Embryonic facial prominence (tissue), 1 donor: ENCODE measurements around the gene INPP4B.

Experiments
- DNase-seq: peaks from one replicate; pipeline ENCODE4 v3.0.0-alpha.2; 2016; ENCODE audit errors: extremely low spot score

The INPP4B gene

DNA sequence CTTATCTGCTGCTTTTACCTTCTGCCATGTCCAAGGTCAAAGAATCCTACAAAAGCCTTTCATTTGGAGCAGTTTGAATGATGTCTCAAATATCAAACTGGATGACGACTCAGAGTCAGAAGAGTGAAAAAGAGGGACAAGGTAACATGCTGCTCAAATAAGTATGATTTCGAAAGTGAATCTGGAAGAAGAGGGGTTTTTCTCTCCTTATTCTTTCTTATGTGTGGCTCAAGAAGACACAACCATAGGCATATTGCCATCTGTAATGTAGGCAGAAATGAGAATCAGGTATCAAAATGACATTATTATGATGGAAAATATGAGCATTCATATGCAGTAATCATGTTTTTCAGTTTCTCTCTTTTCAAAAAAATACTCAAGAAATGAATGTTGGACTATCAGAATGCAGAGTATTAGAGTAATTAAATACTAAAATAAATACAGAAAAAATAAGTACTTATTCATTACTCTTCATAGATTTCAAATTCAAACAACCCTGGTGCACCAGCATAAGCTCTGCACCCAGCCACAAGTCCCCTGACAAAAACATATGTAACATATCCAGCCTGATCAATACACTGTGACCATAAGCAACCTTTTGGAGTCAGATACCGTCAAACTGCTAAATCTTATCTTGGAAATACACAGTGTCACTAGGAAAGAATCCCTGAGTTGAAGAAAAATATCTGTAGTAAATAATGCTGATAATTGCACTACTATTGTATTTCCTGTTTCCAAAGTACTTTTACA lies 468.6 kb downstream of the INPP4B start:
- no peak for DNase-seq

DNA sequence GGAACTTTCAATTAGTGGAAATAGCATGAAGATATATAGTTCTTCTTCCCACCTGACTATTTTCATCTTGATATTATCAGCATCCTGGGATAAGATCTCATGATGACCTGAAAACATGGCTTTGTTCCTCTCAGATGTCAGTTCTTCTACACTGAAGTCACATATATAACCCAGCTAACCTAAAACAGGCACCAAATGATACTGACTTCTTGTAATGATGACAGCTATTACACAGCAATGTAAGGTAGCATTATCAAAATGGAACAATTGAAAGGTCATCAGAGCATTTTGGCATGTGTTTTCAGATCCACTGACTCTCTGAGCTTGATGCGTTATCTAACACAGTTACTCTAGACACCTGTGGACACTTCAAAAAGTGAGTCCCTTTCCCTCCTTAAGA lies 469.9 kb downstream of the INPP4B start:
- DNase-seq: no peak

DNA sequence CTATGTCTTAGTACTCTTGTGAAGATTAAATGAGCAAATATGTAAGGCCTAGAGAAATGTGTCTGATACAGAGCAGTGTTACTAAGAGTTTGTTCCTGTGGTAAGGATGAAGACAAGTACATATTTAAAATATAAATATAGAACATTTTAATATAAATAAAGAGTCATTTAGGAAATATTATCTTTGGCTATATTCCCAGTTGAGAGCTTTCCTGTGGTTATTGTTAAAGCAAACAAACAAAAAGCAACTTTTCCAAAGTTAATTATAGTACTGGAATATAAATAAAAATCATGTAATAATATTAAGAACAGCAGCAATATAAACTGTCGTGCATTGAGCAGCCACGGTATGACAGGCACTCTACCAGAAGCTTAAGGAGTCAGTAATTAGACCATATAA lies 472.5 kb downstream of the INPP4B start:
- no peak for DNase-seq

DNA sequence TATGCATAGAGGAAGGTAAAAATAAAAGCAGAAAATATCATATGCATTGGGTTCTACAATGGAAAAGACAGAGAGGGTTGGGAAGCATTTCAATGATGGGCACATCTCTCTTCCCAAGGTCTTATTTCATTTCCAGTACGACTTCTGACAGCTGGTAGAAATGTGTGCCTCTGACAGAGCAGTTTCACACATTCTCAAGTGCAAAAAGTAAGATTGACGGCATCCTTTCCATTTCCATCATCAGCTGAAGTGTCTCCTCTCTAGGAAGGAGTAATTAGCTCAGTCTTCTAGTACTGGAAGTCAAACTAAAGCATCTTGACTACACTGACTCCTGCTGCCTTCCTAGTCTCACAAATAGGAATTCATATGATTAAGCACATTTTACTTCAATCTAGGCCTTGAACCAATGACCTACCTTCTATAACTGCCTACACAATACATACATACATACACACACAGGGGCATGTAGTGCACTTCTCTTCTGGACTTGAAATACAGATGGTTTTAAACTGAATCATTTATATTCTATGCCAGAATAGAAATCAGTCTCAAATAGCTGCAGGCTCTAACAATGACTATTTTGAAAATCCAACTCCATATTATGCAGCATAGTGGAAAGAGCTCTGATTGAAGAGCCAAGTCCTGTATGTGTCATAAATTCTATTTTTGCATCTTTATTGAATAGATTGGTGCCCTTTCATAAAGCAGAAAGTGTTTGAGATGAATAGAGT lies 473.4 kb downstream of the INPP4B start:
- DNase-seq: no peak

DNA sequence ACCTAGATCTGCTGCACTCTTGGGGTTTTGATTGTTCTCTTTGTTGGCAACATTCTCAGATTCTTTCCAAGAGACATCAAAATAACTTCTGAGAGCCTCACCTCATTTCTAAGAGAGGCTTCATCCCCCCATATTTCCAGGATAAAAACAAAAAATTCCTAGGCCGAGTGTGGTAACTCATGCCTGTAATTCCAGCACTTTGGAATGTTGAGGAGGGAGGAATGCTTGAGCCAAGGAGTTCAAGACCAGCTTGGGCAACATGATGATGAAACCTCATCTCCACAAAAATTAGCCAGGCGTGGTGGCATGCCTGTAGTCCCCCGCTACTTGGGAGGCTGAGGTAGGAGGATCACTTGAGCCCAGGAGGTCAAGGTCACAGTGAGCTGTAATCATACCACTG lies 477.0 kb downstream of the INPP4B start:
- DNase-seq: no peak

DNA sequence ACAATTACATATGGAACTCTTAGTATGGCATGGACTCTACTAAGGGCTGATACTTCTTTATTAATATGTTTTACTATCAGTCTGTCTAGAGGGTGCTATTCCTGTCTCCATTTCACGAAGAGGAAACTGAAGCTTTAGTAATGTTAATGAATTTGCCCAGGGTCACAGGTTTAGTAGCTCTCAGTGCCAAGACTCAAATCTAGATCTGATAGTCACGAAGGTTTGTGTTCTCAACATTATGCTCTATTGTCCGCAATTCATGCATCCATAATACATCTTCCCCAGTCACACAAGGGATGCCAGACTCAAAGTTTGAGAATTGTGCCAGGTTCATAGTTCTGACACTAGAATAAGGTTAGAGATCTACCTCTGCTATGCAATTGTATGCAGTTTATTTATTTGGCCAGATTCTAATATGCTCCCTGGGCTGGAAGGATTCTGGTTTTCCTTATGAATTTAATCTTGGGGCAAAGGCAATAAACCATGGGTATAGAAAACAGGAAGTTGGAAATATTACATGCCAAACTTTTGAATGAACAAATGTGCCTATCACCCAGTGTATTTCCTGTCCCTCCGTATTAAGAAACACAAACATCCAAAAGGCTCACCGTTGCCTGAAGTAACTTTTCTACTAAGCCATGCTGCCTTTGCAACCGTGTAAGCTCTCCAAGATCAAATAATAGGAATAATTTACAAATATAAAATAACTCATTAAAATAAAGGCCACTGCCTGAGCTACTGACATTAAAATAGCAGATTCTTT lies 478.5 kb downstream of the INPP4B start:
- DNase-seq: no peak

DNA sequence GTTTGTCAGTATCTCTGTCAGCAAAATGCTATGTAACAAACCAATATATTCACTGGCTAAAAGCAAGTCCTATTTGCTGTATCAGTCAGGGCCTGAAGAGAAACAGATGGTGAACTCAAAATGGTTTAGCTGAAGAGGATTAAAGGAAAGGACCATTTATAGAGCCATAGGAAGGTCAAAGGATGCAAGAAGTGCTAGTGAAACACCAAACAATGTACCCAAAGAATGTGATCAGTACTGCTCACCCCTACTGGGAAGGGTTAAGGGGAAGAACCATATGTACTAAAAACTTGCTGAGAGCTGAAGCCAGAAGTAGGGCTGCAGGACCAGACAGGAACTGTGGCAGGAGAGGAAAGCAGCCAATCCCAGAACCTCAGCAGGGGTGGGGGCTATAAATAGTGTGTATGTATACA lies 479.3 kb downstream of the INPP4B start:
- DNase-seq: no peak

DNA sequence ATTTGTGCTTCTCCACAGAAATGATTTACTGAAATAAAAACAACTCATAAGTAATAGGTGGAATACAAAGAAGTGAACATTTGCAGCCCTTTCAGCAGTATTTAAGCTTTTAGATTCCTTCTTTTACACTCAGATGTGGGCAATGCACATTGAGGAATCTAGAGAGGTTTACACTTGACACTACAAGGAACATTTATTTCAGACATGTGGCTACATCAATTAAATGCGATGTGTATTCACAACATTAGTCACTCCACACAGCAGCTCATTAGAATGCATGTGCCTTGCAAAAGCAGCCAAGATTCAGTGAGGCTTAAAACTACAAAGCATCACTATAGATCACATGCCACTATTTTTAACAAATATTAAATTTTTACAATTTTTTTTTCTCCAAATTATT lies 480.7 kb downstream of the INPP4B start:
- DNase-seq: no peak

DNA sequence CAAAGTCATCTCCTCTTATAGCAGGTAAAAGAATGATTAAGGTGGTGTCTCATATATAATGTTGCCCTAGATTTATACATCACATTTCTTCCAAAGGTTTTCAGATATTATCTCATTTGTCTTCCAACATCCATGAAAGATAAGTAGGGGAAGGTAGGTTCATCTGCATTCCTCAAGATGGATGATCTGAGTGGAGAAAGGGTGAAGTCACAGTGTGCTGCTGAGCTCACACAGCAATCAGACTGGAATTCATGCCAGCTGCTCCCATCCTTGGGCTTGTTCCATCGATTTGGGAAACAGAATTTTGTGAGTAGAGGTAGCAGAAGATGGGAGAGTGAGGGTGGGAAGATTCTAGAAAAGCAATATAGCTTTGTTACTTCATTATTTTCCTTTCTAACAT lies 482.4 kb downstream of the INPP4B start:
- no peak for DNase-seq

DNA sequence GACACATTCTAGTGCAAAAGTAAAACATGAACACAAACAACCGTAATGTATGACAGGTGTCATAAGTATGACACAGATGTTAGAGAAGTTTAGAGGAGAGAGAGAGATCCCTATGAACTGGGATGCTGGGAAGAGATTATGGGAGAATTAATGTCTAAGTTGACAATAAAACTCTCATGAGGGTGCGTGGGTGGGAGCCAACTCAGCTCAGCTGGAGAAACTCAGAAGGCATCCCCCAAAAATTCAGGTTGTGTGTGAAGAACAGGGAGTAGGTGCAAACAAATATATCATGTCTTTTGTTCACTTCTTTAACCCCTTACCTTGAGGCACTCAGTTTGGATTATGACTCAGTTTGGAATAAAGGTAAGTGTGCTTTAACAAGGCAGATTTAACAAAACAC lies 484.1 kb downstream of the INPP4B start:
- DNase-seq: no peak

DNA sequence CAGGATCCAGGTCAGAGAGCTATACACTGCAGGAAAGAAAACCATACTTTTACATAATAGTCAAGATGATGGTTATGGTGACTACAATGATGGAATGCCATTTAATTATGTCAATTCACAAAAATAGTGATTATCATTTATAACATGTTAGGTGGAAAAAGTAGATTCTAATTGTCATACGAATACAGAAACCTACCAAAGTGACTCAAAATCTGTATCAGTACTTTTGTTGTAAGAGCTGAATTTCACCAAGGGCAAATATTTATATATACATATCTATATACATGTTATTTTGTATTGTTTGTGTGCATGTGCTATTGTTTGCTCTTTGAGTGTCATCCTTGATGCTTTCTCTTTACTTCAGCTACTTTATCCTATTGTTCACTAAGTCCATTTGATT lies 485.4 kb downstream of the INPP4B start:
- no peak for DNase-seq

DNA sequence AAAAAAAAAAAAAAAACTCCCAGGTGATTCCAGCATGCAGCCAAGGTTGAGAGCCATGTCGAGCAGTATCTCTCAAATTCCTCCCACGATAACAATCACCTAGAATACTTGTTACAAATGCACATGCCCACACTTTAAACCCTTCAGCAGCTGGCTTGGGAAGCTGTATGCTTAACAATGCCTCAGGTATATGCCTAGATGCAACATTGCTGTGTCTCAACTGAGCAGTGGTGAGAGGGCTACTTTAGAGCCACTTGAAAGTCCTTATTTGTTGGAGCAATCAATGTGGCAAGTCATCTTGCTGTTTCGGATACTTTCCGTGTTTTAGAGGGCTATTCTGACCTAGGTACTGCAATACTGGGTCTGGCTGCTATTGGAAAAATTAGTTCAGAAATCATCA lies 487.4 kb downstream of the INPP4B start:
- no peak for DNase-seq

DNA sequence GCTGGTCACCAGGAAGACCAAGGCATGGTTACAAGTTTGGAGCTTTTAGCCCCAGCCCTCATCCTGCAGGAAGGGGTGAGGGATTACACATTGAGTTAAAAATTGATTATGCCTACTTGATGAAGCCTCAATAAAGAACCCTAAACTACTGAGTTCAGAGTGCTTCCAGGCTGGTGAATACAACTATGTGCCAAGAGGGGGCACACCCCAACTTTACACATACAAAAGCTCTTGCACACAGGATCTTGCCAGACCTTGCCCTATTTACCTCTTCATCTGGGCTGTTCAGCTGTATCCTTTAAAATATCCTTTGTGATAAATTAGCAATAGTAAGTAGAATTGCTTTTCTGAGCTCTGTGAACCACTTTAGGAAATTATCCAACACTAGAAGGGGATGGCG lies 489.3 kb downstream of the INPP4B start:
- no peak for DNase-seq

DNA sequence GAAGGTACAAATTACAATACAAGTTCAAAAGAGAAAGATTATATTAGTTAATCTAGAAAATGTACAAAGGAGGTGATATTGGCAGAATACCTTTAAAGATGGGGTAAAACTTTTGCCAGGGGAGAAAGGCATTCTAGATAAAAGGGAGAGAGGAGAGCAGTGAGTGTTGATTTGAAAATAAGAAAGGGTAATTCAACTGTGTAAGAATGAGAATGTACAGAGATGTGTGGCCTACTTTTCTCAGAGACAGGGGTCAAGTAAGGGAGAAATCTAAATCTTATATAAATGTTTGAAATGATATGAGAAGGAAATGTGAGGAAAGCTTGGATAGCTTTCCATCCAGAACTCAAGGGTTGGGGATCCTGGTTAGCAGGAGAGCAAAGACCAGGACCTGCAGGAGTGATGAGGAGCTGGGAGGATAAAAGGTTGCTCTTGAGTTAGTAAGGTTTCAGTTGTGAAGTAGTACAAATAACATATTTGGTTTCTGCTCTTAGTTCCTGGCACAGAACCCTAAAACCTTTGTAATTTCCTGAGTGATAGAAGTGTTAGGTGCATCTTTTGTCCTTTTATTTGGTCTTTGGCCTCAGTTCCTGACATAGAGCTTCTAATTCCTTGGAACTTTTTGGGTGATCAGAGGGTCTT lies 489.9 kb downstream of the INPP4B start:
- DNase-seq: no peak

DNA sequence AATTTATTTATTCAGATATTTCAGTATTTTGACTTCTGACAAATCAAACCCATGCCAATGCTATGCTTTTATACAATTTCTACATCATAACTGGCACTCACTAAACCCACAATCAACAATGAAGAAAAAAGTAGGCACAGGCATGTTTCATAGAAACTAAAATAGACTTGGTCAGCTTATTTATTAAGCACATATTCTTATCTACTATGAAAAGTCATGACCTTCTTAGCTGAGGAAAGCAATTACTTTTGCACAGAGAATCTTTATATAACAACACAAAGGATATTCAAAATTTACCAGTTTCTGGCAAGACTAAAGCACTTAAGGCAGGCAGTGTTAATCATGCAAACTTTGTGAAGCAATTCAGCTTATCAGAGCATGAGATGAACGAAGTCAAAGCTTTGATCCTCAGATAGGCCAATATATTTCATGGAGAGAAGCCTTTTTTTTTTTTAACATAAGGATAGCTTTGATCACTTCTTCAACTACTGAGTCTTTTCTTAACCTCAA lies 490.6 kb downstream of the INPP4B start:
- no peak for DNase-seq

DNA sequence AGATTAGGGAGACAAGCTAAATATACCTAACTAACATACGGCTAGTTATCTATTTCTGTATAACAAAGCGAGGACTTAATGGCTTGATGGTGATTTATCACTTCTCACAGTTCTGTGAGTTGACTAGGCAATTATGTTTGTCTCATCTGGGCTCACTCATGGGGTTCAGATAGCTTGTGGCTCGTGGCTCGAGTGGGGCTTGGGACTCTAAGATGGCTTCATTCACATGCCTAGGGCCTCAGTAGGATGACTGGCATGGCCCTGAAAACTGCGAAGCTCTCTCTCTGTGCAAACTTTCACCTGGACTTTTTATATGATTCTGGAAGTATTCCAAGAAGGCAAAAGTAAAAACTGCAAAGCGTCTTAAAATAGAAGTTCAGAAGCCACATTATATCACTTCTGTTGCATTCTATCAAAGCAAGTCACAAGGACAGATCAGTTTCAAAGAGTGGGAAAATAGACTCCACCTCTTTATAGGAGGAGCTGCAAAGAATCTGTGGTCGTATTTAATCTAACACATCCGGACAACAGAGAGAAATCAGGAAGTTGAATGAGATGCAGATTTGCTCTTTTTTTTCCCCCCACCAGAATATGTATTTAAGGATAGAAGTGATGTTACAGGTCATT lies 491.2 kb downstream of the INPP4B start:
- no peak for DNase-seq

DNA sequence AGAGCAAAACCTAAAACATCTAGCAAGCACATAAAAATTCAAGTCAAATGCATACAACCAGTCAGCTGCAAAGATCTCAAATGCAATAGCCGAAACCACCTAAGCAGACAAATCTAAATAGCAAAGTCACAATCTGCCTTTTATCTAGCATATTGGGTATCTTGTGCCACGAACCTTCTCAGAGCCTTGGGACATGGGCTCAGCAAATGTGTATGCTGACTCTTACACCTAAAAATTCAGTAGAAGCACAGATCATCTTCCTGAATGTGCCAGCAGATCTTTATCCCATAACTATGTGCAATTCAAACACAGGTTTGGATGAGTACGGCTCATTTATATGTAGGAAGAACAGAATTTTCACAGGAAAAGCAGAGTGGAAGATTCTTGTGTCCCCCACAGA lies 492.1 kb downstream of the INPP4B start:
- no peak for DNase-seq

DNA sequence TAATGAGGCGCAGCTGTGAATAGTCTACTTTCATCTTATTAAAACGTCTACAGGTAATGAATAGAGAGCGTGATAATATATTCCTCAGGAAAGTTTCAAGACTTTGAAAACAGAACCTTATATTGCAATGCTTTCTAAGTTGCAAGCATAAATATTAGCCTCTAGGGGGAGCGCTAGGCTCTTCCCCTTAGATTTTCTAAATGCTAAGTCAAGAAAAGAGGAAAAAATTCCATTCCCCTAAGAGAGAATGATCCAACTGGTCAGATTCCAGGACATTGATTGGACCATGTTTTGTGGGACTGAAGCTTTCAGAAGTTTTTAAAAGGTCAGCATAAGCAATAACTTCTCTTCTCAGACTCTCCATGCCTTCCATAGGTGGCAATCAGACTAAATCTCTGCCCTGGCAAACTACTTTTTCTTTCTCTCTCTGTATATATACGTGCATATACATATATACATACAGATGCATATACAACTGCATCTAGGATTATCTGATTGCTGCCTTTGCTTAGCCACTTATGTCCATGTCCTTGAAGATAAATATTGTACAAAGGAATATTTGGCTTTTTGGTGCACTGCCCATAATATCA lies 492.9 kb downstream of the INPP4B start:
- DNase-seq: peak; percentile 59

DNA sequence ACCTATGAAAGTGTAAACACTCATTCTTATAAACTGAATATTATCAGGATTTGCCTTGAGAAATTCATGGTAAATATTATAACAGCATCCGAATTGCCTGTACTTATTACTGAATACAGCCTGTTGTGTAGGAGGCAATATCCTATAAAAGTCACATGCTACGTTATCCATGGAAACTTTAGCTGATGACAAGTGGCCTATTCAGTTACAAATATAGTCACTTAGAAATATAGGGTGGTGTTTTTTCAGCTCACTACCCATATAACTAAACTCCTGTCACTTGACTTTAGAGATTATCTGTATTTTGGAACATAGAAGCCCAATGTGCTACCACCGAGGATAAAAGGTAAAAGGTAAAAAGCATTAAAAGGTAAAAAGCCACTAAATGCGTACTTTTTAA lies 493.4 kb downstream of the INPP4B start:
- DNase-seq: no peak

DNA sequence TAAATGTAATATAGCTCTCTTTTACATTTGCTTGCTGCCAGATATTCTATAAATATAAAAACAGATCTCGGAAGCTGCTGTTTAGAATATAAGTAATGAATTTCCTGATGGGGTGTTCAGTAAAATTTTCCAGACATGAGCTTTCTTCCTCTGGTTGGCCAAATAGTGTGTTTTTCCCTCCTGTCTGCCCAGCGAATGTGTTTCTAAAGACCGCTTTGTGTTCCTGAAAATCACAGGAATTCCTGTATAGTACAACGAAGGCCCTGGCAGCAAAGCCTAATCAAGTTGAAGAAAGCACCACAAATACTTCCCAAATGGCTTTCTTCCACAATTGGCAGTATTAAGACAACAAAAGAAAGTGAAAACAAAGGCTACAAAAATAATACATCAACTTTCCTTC lies 494.1 kb downstream of the INPP4B start:
- no peak for DNase-seq

DNA sequence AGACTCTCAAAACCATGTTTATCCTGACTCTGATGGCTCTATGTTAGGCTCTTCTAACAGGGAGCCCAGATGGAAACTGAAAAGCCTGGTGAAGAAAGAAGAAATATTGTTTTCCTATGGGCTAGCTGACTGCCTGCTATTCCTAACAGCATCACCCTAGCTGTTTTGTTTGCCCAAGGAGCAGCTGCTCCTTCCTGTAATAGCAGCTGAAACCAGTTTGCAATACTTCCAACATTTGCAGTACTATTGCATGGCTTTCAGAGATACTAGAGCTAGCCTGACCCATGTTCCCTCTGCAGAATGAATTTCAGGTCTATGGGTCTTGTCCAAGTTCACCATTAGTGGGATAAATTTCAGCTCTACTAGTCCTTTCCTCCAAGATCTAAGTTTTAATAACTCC lies 495.2 kb downstream of the INPP4B start:
- no peak for DNase-seq
